Occipital lobe (tissue), 2 donors: ENCODE results near the gene RNF130. TPM values are rescaled to one million over a fixed set of nuclear protein-coding genes. Genes with fewer than 3 reads are reported as not detected.
"Not testable (repeated sequence)": the region's sequence is repeated elsewhere in the genome, so short reads cannot be mapped to it uniquely, and the experiment has no call there.

ENCODE experiments used
- DNase-seq: peaks from one replicate; lab custom pipeline; 2025; lab: John Stamatoyannopoulos, UW
- total RNA-seq: library from RNA; depleted of rRNA; stranded (reverse); fragments of >200 nt; gene quantifications from one replicate; pipeline ENCODE4 v1.2.3, GENCODE V29; 2014

RNF130 gene
- total RNA-seq, 1 donor from 2014 or later, result 78.0 TPM

- no peak for DNase-seq
Measured at GRCh38 chr5:180020176-180020575, 51.4 kb downstream of the RNF130 start.

GRCh38 chr5:180018347-180019060, 53.1 kb downstream of the RNF130 start:
- no peak for DNase-seq

- DNase-seq, result not testable (repeated sequence)
Measured at GRCh38 chr5:180015523-180015922, 56.0 kb downstream of the RNF130 start.

- no peak for DNase-seq
Measured at GRCh38 chr5:180013678-180014077, 57.9 kb downstream of the RNF130 start.

GRCh38 chr5:180012316-180012715, 59.2 kb downstream of the RNF130 start:
- no peak for DNase-seq

GRCh38 chr5:180010636-180011035, 60.9 kb downstream of the RNF130 start:
- no peak for DNase-seq

GRCh38 chr5:180009581-180009980, 62.0 kb downstream of the RNF130 start:
- DNase-seq, result no peak

- no peak for DNase-seq
Measured at GRCh38 chr5:180008433-180008832, 63.1 kb downstream of the RNF130 start.

GRCh38 chr5:180007582-180007981, 64.0 kb downstream of the RNF130 start:
- DNase-seq, result no peak

- DNase-seq, result no peak
Measured at GRCh38 chr5:180006141-180006540, 65.4 kb downstream of the RNF130 start.

- no peak for DNase-seq
Measured at GRCh38 chr5:180003127-180003526, 68.4 kb downstream of the RNF130 start.

- no peak for DNase-seq
Measured at GRCh38 chr5:180001742-180002141, 69.8 kb downstream of the RNF130 start.

GRCh38 chr5:180001136-180001535, 70.4 kb downstream of the RNF130 start:
- no peak for DNase-seq

GRCh38 chr5:179998485-179998884, 73.1 kb downstream of the RNF130 start:
- no peak for DNase-seq

GRCh38 chr5:179994583-179995323, 76.8 kb downstream of the RNF130 start:
- no peak for DNase-seq

GRCh38 chr5:179992855-179993254, 78.7 kb downstream of the RNF130 start:
- DNase-seq, result not testable (repeated sequence)

GRCh38 chr5:179991106-179991505, 80.5 kb downstream of the RNF130 start:
- DNase-seq, result no peak

GRCh38 chr5:179990525-179990924, 81.0 kb downstream of the RNF130 start:
- not testable (repeated sequence) for DNase-seq

GRCh38 chr5:179986328-179986727, 85.2 kb downstream of the RNF130 start:
- no peak for DNase-seq

- DNase-seq, result no peak
Measured at GRCh38 chr5:179981636-179982035, 89.9 kb downstream of the RNF130 start.

GRCh38 chr5:179980767-179981166, 90.8 kb downstream of the RNF130 start:
- DNase-seq, result no peak

GRCh38 chr5:179978792-179979191, 92.8 kb downstream of the RNF130 start:
- DNase-seq, result no peak

GRCh38 chr5:179975713-179976134, 95.8 kb downstream of the RNF130 start:
- no peak for DNase-seq
